Cardiac fibroblast (primary cell): ENCODE results near the gene ABLIM2.
A peak's percentile ranks its signal among the peaks of the same experiment; 100 is the strongest.

ENCODE experiments used
- DNase-seq, 2 donors: peaks; one replicate each; pipeline versions ENCODE4 v3.0.0 to v3.0.0-alpha.2; 2010; ENCODE audit warnings: low read depth in 2 of 2
- H3K4me3 ChIP-seq, 2 donors: replicated peaks in 1 of 2; 1 replicate in 1 of 2; 2 replicates in 1 of 2; pipeline ENCODE4 v1.5.1; 2011; ENCODE audit warnings: low read depth in 2 of 2, low read length in 2 of 2, mild to moderate bottlenecking in 2 of 2, moderate library complexity in 1 of 2
- CTCF ChIP-seq: IDR thresholded peaks from one replicate; pipeline ENCODE4 v1.5.1; 2011; ENCODE audit warnings: low read depth, mild to moderate bottlenecking, low read length, inconsistent platforms

Gene ABLIM2

DNA sequence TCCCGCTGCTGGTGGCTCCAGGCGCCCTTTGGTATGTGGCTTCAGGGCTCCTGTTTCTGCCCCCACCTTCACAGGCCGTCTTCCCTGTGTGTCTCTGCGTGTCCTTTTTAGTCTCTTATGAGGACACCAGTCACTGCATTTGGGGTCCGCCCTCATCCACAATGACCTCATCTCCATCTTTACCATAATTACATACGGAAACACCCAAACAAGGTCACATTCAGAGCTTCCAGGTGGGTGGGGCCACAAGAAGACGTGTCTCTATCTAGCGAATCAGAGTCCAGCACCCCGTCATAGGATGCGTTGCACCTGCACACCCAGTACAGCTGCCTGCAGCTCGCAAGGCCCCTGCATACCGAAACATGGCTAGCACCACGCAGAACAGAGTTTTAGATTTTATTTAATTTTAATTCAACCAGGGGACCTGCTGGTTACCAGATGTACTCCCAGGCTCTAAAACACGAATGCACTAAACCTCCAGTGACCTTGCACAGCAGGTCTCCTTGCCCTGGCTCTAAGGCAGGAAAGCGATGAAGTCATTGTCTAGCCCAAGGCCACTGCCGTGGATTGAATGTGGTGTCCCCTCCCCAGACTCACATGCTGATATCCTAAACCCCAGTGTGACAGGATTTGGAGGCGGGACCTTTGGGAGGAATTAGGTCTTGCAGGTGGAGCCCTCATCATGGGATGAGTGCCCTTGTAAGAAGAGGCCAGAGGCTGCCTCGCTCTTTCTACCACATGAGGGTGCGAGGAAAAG, 30.3 kb downstream of the ABLIM2 start:
- no peak for DNase-seq
- TF ChIP-seq CTCF: no peak

DNA sequence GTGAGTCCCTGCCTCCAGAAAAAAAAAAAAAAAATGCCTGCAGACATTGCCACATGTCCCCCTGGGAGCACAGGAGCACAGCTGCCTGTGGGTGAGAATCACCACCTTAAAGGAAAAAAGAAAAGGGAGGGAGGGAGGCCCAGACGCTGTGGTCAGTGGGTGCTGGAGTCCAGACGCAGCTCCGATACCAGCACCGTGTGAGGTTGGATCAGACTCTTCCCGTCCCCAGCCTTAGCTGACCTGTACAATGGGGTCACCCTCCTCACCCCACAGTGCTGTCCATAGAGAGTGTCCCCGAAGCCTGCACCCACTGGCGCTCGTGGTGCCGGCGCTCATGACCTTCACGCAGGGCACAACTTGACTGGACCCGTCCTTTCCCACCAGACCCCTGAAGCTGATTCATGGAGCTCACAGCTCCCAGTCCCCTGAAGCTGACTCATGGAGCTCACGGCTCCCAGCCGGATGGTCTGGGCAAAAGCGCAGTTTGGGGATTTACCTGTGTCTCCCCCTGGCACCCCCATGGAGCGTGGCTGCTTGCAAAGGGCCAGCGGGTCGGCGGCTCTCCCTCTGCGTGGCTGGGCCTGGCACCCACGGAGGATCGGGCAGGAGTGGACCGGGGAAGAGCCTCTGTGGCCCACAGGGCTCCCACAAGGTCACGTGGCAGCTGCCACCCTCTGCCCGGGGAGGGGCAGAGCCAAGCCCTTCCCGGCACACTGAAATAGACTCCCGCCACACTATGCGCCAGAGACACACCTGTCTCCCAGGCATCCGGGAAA, 31.4 kb downstream of the ABLIM2 start:
- no peak for TF ChIP-seq CTCF
- H3K4me3 ChIP-seq: no peak overlapping the region
- DNase-seq: no peak

More for the DNA sequence above, 30.3 kb downstream of the ABLIM2 start:
- no peak overlapping the region for H3K4me3 ChIP-seq

DNA sequence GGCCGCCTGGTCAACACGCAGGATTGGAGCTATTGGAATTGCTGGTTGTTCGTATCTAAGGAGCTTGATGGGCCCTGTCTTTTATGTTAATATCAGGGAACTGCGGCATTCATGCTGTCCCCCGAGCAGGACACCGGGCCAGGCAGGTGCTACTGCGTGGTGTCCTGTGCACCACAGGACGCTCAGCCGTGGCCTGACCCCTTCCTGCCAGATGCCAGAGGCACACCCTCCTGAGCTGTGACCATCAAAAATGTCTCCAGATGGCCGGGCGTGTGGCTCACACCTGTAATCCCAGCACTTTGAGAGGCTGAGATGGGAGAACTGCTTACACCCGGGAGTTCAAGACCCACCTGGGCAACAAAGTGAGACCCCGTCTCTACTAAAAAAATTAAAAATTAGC, 32.1 kb downstream of the ABLIM2 start:
- no peak for TF ChIP-seq CTCF
- H3K4me3 ChIP-seq: no peak overlapping the region
- DNase-seq: no peak

- DNase-seq: no peak
- TF ChIP-seq CTCF: no peak
- H3K4me3 ChIP-seq: no peak overlapping the region
Measured at GRCh38 chr4:8125526-8126056, 33.0 kb downstream of the ABLIM2 start.

DNA sequence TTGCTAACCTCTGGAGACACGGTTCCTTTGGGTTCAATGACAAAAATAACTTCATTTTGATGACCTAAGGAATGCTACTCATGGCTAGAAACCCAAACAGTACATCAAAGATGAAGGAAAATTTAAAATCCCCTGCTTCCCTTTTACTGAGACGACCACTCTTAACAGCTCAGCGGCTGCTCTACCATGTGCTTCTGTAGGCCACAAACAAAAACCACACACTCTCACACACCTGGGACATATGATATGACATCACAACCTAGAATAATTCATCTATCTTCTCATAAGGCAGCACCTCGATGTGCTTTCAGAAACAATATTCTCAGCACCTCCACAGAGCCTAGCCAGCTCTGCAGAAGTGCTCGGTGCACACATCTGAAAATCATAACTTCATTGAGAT, 34.7 kb downstream of the ABLIM2 start:
- no peak for TF ChIP-seq CTCF
- no peak overlapping the region for H3K4me3 ChIP-seq
- no peak for DNase-seq

- no peak overlapping the region for H3K4me3 ChIP-seq
- TF ChIP-seq CTCF: no peak
- DNase-seq: peak in 1 of 2 donors; percentile 36
Measured at GRCh38 chr4:8123389-8123788, 35.2 kb downstream of the ABLIM2 start.
